Hippocampal formation (tissue), 2 donors: ENCODE results near the gene APMAP.
"Not testable (repeated sequence)": the region's sequence is repeated elsewhere in the genome, so short reads cannot be mapped to it uniquely, and the experiment has no call there.

Experiments
- DNase-seq, 2 donors: peaks; one replicate each; lab custom pipeline; 2025; lab: John Stamatoyannopoulos, UW

APMAP gene

DNA sequence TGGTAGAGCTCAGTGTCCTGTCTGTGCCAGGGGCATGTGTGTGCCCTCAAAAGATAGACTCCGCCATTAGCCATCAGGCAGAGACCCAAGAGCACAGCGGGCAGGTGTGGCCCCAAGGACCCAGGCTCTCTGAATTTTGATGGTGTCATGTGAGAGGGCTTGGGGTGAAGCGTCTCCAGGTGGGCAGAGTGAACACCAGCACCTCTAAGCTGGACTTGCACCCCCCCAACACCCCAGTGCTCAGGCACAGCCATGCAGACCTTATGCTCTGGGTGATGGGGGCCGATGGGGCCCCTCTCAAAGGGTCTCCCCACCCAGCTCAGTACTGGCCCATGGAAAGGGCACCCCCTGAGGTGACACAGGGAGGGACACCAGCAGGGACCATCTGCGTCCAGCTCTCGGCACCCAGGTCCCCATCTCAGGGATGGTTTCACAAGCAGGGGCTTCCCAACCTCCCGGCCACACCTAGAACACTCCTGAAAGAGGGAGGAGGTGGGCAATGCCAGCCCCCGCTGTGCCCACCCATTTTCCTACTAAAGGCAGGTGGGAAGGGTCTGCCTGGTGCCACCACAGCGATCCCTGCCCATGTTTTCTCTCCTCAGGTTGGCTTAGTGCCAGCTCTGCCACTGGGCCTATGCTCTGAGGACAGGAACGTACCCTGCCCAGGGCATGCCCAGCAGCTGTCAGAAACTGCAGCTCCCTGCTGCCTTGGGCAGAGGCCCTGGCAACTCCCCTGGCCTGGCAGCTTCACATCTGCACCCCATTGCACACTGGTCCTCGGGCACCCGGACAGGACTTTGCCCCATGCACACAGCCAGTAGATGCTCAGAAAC lies 40.0 kb downstream of the APMAP start:
- DNase-seq = no peak

- no peak for DNase-seq
These were observed 40.9 kb downstream of the APMAP start for GRCh38 chr20:24951536-24952083.

- DNase-seq = no peak
These were observed 41.6 kb downstream of the APMAP start for GRCh38 chr20:24950836-24951525.

- no peak for DNase-seq
These were observed 42.3 kb downstream of the APMAP start for GRCh38 chr20:24950128-24950835.

DNA sequence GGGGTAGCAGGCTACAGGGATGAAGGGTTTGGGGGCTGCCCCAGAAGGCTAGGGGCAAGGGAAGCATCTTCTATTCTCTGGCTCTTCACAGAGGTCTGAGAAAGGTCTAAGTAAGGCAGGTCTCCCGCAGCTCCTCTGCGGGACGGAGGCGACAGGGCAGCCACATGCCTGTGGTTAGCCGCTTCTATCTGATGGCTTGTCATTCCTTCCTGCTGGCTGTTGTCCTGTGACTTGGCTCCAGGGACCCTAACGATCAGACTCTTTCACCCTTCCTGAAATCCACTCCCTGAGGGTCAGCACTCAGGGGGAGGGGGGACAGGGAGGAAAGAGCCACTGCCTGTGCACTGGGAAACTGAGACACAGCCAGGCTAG lies 42.8 kb downstream of the APMAP start:
- DNase-seq = no peak

- no peak for DNase-seq
These were observed 43.4 kb downstream of the APMAP start, which contains the start of gene CST7 for GRCh38 chr20:24948939-24949679. Gene CST7, plus strand, starts transcription at chr20:24949269. Its CDS starts 237 bp downstream, at chr20:24949506.

- DNase-seq = not testable (repeated sequence)
These were observed 44.1 kb downstream of the APMAP start for GRCh38 chr20:24948396-24948938.

- not testable (repeated sequence) for DNase-seq
These were observed 46.2 kb downstream of the APMAP start for GRCh38 chr20:24946376-24946775.

- DNase-seq = no peak
These were observed 48.8 kb downstream of the APMAP start for GRCh38 chr20:24943731-24944130.

- DNase-seq = no peak
These were observed 49.4 kb downstream of the APMAP start for GRCh38 chr20:24943196-24943595.

DNA sequence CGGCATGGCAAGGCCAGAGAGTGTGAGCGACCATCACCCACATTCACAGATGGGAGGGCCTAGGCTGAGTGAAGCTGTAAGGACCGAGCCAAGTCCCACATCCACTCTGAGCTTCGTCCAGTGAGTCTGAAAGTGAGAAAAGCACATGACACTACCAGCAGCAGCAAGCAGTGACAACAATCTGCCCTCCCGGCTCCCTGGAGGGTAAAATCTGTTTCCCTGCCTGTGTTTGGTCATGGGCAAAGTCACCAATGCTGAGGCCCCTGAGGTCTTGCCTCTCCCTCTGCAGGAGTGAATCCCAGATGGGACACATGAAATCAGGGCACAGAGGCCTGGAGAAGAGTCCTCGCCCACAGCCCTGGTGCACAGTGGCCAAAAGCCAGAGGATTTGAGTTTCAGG lies 49.9 kb downstream of the APMAP start:
- DNase-seq = no peak

DNA sequence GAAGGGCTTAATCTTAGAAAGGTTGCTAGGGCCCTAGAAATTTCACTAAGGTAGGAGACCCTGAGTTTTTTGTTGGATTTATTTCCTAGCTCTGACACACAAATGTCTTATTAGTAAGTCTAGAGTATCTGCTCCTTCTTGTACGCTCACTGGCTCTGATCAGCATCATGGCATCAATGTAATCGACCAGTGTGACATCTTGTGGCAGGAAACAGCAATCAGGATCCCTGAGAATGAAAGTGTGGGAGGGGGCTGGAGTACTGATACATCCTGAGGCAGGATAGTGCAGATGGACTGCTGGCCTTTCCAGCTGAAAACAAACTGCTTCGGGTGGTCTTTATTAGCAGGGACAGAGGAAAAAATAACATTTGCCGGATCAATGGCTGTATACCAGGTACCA lies 53.5 kb downstream of the APMAP start:
- DNase-seq = no peak

DNA sequence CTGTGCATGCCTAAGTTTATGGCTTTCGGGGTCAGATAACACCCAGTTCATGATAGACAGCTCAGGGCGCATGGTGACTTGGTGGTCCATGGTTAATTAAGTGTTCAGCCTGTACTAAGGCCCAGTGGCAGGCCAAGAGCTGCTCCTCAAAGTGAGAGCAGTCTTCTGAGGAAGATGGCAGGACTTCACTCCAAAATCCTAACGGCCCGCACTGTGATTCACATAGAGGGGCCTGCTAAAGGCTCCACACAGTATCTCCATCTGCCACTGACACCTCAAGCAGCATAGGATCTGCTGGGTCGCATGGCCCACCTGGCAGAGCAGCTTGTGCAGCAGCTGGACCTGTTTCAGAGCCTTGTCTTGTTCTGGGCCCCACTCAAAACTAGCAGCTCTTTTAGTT lies 54.1 kb downstream of the APMAP start:
- DNase-seq = no peak

DNA sequence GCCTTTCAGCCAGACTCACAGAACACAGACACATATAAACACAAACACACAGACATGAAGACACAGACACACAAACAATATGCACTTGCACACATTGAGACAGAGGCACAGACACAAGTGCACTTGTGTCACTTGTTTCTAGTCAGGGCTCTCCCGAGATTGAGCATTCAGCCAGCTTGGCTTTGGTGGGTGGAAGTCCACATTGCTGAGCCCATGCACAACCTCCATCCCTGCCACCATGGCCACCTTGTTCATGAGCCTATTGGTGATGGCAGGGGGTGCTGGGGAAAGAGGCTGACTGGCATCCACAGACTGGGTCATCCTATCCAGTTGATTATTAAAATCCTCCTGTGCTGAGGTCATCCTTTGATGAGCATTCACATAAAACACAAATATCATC lies 55.0 kb downstream of the APMAP start:
- no peak for DNase-seq

DNA sequence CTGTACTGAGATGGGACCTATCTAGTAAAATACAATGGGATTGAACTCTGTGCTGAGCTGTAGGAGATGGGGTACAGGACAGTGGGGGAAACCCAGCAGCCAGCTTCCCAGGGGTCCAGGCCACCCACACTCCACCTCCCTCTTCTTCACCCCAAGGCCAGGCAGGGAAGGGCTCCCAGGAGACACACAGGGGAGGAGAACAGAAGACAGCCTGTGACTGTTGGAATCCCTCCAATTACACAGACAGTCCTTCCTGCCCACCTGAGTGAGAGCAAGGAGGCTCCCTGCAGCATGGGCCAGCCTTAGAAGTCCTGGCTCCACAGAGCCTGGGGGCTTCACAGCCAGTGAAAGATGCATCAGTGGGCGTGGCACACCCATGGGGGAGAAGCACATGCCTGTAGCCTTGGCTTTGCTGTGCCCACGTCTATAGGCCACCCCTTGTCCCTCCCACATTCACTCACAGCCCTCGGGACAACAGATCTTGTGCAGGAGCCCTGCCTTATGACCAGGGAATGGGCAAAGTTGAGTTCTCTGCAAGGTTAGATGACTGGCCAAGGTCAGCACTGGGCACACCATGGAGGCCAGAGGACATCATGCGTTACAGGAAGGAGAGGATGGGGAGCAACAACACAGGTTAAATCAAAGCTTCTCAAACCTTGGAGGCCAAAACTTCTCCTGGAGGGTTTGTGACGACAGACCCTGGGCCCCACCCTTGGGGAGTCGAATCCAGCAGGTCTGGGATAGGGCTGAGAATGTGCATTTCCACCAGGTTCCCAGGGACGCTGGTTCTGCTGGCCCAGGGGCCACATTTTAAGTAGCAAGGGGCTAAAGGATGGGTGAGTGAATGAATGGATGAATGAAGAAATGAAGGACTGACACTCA lies 55.8 kb downstream of the APMAP start:
- DNase-seq = no peak

DNA sequence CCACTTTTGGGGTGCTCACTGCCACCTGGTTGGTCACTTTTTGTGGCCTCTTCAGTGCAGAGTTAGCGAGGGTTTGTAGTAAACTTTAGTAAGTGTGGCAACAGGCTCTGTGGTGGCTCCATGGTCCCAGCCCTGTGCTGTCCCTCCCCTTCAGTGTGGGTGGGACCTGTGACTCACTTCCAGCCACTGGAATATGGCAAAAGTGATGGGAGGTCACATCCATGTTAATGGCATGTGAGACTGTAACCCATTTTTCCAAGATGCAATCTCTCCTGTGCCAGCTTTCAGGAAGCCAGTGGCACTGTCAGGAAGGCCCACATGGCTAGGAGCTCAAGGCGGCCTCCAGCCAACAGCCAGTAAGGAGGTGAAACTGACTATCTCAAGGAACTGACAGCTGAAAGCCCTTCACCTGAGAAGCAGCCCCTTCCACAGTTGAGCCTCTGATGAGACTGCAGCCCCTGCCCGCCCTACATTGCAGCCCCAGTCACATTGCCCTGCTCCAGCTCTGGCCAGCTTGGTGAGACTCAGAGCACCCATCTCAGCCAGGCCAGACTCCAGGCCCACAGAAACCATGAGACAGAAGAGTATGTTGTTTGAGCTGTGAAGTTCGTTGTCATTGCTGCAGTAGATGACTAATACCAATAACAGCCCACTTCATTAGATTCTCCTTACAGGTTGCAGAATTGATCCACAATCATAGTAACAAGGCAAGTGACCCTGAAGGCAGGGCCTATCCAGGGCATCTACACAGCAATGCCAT lies 56.6 kb downstream of the APMAP start:
- DNase-seq = no peak

- DNase-seq = no peak
These were observed 57.4 kb downstream of the APMAP start for GRCh38 chr20:24935140-24935539.

DNA sequence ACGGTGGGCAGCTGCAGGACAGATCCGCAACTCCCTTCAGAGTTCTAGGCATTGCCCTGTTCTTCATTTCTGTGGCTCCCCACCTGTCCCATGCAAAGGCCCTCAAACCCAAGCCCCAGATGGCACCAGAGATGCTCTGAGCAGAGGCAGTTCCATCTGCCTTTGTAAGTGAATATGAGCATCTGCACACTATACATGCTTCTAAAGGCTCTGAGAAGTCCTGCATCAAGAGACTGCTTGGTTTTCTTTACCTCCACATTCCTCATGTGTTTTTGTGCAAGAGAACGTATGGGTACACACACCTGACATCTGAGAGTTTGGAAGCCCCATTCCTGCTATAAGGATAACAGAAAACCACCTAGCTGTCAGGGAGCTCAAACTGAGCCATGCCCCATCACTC lies 57.8 kb downstream of the APMAP start:
- DNase-seq = no peak

DNA sequence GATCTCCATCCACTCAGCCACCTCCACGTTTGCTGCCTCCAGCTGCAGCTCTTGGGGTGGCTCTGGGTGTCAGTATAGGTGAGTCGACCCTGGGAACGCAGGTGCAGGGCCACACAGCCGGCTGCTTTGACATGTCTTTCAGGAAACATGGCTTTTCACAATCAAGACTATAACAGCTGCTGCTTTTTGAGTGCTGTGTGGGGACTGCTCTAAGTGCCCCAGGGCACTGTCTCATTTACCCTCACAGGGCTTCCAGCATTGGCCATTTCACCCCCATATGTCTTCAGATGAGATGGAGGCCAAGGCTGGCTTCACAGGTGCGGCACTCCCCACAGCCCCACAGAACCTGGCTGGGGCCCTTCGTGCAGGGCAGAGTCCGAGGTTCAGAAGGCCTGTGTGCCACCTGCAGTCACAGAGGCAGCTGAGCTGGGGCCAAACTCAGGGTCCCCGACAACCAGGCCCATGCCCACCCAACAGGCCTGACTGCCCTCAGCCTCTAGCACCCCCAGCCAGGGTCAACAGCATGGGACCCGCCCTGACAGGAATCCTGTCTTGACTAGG lies 58.4 kb downstream of the APMAP start:
- no peak for DNase-seq
